ENCODE measurements around the gene ZDHHC8.

Gene ZDHHC8

DNA sequence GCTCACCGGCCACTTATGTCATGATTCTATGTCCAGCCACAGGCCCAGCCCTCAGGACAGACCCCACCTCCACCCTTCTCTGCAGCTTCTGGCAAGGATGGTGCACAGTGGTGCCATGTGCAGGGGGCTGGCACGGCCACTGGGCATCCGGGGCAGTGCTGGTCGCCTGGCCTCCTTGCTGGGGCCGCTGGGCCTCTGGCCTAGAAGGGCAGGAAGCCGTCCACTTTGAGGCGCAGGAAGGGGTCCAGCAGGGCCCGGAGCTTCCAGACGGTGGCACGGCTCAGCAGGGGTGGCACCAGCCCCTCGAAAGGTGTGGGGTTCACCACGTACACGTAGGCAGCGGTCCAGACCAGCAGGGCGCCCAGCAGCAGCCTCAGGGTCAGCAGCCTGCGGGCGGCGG lies 16.8 kb downstream of the ZDHHC8 start:
- TF ChIP-seq, protein P1, sequence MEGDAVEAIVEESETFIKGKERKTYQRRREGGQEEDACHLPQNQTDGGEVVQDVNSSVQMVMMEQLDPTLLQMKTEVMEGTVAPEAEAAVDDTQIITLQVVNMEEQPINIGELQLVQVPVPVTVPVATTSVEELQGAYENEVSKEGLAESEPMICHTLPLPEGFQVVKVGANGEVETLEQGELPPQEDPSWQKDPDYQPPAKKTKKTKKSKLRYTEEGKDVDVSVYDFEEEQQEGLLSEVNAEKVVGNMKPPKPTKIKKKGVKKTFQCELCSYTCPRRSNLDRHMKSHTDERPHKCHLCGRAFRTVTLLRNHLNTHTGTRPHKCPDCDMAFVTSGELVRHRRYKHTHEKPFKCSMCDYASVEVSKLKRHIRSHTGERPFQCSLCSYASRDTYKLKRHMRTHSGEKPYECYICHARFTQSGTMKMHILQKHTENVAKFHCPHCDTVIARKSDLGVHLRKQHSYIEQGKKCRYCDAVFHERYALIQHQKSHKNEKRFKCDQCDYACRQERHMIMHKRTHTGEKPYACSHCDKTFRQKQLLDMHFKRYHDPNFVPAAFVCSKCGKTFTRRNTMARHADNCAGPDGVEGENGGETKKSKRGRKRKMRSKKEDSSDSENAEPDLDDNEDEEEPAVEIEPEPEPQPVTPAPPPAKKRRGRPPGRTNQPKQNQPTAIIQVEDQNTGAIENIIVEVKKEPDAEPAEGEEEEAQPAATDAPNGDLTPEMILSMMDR (conservative IDR thresholded peaks at IDR 0.05; ENCODE audit: low read depth, low read length), result no peak
- H3K4me3 ChIP-seq (ENCODE audit: low read depth, low read length), result no peak overlapping the region
- no peak for DNase-seq (ENCODE audit: low read depth)

DNA sequence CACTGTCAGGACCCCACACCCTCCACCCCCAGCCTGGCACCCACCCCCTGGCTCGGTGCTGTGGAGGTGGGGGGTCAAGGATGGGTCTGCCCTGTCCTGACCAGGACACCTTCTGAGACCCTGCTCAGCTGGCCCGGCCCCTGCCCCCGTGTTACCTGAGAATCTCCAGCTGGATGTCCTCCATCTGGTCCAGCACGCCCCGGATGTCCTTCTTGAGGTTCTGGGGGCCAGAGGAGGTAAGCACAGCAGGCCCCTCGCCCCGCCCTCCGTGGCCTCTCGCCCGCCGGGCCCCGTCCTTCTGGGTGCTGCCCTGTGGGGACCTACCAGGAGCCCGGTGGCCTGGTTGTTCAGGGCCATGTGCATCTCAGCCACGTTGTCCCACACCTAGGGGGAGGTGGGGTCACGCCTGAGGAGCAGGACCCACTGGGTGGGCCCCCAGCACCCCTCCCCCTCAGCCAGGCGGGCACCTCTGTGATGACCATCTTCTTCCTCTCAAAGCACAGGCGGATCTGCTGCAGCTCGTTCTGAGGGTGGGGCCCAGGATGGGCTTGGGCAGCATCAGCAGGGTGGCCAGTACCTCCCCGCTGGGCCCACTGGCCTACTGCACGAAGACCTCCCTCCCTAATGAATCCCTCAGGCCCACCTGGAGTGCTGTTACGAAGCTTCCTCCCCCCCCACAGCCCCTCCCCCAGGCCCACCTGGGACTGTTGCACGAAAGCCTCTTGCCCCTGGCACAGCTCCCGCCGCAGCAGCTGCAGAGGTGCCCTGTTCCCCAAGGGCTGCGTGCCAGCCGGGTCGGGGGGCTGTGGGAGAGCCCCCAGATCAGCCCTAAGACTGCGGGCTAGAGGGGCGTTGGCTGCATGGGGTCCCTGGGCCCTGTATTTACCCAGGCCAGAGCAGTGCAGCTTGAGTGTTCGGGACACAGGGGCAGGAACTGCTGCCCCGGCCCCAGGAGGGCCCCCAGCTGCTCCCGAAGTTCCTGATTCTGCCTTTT lies 17.9 kb downstream of the ZDHHC8 start:
- DNase-seq (ENCODE audit: low read depth), result no peak
- H3K4me3 ChIP-seq (ENCODE audit: low read depth, low read length), result no peak overlapping the region
- TF ChIP-seq, protein P1 (conservative IDR thresholded peaks at IDR 0.05; ENCODE audit: low read depth, low read length), result no peak

DNA sequence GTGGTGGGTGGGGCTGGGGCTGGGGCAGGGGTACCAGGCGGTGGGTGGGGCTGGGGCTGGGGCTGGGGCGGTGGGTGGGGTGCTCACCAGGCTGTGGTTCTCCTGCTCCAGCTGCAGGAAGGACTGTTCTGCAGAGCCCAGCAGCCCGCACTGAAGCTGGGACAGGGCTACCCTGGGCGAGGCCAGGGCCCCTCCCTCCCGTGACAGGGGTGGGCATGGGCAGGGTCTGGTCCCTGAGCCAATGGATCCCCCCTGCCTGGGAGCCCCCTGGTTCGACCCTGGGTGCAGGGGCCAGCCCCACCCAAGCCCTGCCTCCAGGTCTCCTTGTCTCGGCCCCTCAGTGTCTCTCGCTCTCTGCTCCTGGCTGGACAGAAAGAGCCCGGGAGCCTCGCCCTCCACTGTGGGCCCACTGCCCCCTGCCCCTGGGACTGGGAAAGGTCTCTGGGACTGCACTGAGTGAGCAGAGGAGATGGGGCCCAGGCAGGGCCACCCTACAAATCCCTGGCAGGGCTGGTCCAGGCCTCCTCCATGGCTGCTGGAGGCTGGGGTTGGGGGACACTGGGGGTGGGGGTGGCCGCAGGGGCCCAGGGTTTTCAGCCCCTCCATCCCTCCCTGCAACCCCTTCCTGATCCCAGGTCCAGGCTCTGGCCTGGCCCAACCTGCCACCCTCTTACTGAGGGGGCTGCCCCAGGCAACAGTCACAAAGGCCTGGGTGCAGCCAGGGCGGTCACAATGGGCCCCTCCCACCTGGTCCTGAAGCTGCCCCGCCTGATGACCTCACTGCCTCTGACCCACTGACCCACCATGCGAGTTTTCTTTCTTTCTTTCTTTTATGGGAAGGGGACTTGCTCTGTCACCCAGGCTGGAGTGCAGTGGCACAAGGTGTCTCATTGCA lies 19.0 kb downstream of the ZDHHC8 start, which contains the start of gene CCDC188:
TSS of gene CCDC188 (minus strand) at position 675 of the 895 bp plus-strand sequence. CDS start at position 606, 69 bp downstream.
- TF ChIP-seq, protein P1 (conservative IDR thresholded peaks at IDR 0.05; ENCODE audit: low read depth, low read length), result no peak
- DNase-seq (ENCODE audit: low read depth), result no peak
- no peak within 1 kb of the TSS for H3K4me3 ChIP-seq (ENCODE audit: low read depth, low read length)

DNA sequence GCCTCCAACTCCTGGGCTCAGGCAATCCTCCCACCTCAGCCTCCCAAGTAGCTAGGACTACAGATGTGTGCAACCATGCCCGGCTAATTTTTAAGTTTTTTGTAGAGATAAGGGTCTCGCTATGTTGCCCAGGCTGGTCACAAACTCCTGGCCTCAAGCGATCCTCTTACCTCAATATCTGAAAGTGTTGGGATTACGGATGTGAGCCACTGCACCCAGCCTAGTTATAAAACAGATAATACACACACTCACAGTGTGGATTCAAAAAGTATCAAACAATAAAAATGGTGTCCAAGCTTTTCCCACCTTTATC lies 19.6 kb downstream of the ZDHHC8 start:
- no peak overlapping the region for H3K4me3 ChIP-seq (ENCODE audit: low read depth, low read length)
- no peak for DNase-seq (ENCODE audit: low read depth)
- TF ChIP-seq, protein P1 (conservative IDR thresholded peaks at IDR 0.05; ENCODE audit: low read depth, low read length), result no peak

DNA sequence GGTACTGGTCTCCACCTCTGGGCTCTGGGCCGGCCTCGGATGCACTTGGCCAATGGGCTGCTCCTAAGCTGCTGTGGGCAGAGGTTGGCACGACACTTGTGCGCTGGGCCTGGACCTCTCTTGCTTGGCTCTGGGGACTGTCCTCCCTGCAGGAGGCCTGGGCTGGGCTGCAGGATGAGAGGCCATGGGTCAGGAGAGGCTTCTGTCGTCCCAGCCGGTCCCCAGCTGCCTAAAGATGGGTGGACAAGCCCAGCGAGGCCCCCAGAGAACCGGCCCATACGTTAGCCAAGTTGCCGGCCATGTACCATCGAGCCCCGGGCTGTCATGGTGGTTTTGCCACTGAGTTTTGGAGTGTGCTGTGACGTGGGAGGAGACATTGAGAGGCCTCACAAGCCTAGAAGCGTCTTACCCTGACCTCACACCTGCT lies 20.9 kb downstream of the ZDHHC8 start:
- DNase-seq (ENCODE audit: low read depth), result no peak
- TF ChIP-seq, protein P1 (conservative IDR thresholded peaks at IDR 0.05; ENCODE audit: low read depth, low read length), result no peak

DNA sequence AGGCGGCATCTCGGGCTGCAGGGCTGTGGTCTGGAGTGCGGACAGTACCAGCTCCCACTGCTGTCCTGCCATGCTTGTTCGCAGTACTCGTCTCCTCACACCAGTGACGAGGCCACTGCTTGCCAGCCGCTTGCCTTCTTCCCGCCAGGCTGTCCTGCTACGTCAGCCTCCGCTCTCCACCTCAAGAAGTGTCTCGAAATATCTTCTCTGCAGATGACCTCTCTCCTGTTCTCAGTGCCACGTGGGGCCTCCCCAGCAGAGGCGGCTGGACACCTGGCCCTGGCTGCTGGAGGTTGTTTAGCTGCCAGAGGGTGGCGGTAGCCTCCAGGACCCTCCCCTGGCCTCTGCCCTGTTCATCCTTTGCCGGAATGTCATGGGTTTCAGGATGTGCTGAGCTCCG lies 22.3 kb downstream of the ZDHHC8 start:
- TF ChIP-seq, protein P1 (conservative IDR thresholded peaks at IDR 0.05; ENCODE audit: low read depth, low read length), result peak; percentile 10
- no peak overlapping the region for H3K4me3 ChIP-seq (ENCODE audit: low read depth, low read length)
- peak; percentile 22 for DNase-seq (ENCODE audit: low read depth)

More for the DNA sequence above, 20.9 kb downstream of the ZDHHC8 start:
- no peak overlapping the region for H3K4me3 ChIP-seq (ENCODE audit: low read depth, low read length)

All from choroid plexus epithelial cell (primary cell).